Spinal cord (tissue), 10 donors: Measurements from ENCODE around the gene XXYLT1. TPM values are rescaled to one million over a fixed set of nuclear protein-coding genes. Genes with fewer than 3 reads are reported as not detected.
A peak's percentile ranks its signal among the peaks of the same experiment; 100 is the strongest.

Experiments
- DNase-seq, 6 donors: peaks; one replicate each; pipeline versions ENCODE4 v3.0.0 to v3.0.0-alpha.2; 2013 to 2015; ENCODE audit warnings: low spot score in 6 of 6, low read depth in 4 of 6
- H3K27ac ChIP-seq: one replicate; pipeline ENCODE4 v1.5.1; 2013; ENCODE audit warnings: low read depth, low read length, control low read depth
- H3K27me3 ChIP-seq: one replicate; pipeline ENCODE4 v1.6.1; 2013; ENCODE audit warnings: low read length; ENCODE audit not compliant: control insufficient read depth, insufficient read depth
- H3K36me3 ChIP-seq: one replicate; pipeline ENCODE4 v1.6.1; 2013; ENCODE audit warnings: low read length; ENCODE audit not compliant: control insufficient read depth, insufficient read depth
- H3K4me1 ChIP-seq: one replicate; pipeline ENCODE4 v1.6.1; 2013; ENCODE audit warnings: low read length; ENCODE audit not compliant: control insufficient read depth, insufficient read depth
- H3K4me3 ChIP-seq: one replicate; pipeline ENCODE4 v1.5.1; 2013; ENCODE audit warnings: low read depth, low read length, control low read depth
- H3K9me3 ChIP-seq: one replicate; pipeline ENCODE4 v1.6.1; 2013; ENCODE audit warnings: low read length; ENCODE audit not compliant: control insufficient read depth, insufficient read depth
- WGBS: methylation state at CpG from one replicate; pipeline ENCODE4 v1.1.5; 2013; ENCODE audit warnings: missing lambda C conversion rate; ENCODE audit not compliant: insufficient coverage; 5-methylcytosine and 5-hydroxymethylcytosine counted together
- polyA plus RNA-seq, 2 donors: library from polyadenylated mRNA; unstranded; fragments of 120-200 nt; gene quantifications; one replicate each; pipeline ENCODE4 v1.2.1, GENCODE V29; 2013; ENCODE audit not compliant: insufficient read length in 2 of 2
- total RNA-seq, 2 donors: library from RNA; depleted of rRNA in 1 of 2; stranded (reverse); fragments of 120-200 nt in 1 of 2; fragments of >200 nt in 1 of 2; gene quantifications; one replicate each; pipeline versions ENCODE4 v1.2.3 to v1.2.4, GENCODE V29; 2013 to 2014
- donor health status: healthy.

The XXYLT1 gene
- total and polyA plus RNA-seq, 4 donors, result 28.0 to 47.9 (median 37.5) TPM

GRCh38 chr3:195133013-195133412 lies 137.9 kb downstream of the XXYLT1 start:
- Histone ChIP-seq H3K27ac (no peak overlapping the region), H3K27me3 (no peaks in the 10 kb centered on the region), H3K9me3 (no peaks in the 10 kb centered on the region), H3K4me1 (peaks cover 12% of the 10 kb centered on the region), H3K36me3 (no peaks in the 10 kb centered on the region), H3K4me3 (no peak overlapping the region)
- DNase-seq, result no peak
- WGBS, result 44% methylated on average over 4 of the region's 4 CpGs

- Histone ChIP-seq H3K27ac (no peak overlapping the region), H3K27me3 (no peaks in the 10 kb centered on the region), H3K36me3 (no peaks in the 10 kb centered on the region), H3K4me1 (peaks cover 12% of the 10 kb centered on the region), H3K4me3 (no peak overlapping the region), H3K9me3 (no peaks in the 10 kb centered on the region)
- WGBS, result 71% methylated on average over 3 of the region's 4 CpGs
- DNase-seq, result peak in 1 of 6 donors; percentile 65
Measured at GRCh38 chr3:195131176-195131575, 139.8 kb downstream of the XXYLT1 start.

GRCh38 chr3:195129644-195130492 lies 141.1 kb downstream of the XXYLT1 start:
- no peaks in the 10 kb centered on the region for H3K9me3 ChIP-seq
- no peak overlapping the region for H3K27ac ChIP-seq
- H3K4me3 ChIP-seq, result no peak overlapping the region
- 99% methylated on average over 8 of the region's 11 CpGs for WGBS
- H3K4me1 ChIP-seq, result peaks cover 10% of the 10 kb centered on the region
- DNase-seq, result no peak
- no peaks in the 10 kb centered on the region for H3K27me3 ChIP-seq
- H3K36me3 ChIP-seq, result no peaks in the 10 kb centered on the region

GRCh38 chr3:195129072-195129643 lies 141.8 kb downstream of the XXYLT1 start:
- H3K4me3 ChIP-seq, result no peak overlapping the region
- no peak for DNase-seq
- no peaks in the 10 kb centered on the region for H3K36me3 ChIP-seq
- WGBS, result 98% methylated on average over 6 of the region's 12 CpGs
- H3K4me1 ChIP-seq, result peaks cover 10% of the 10 kb centered on the region
- no peak overlapping the region for H3K27ac ChIP-seq
- no peaks in the 10 kb centered on the region for H3K27me3 ChIP-seq
- no peaks in the 10 kb centered on the region for H3K9me3 ChIP-seq

- peaks cover 9% of the 10 kb centered on the region for H3K4me1 ChIP-seq
- H3K4me3 ChIP-seq, result no peak overlapping the region
- no peaks in the 10 kb centered on the region for H3K36me3 ChIP-seq
- no peak for DNase-seq
- 100% methylated on average over 3 of the region's 7 CpGs for WGBS
- H3K9me3 ChIP-seq, result no peaks in the 10 kb centered on the region
- H3K27ac ChIP-seq, result no peak overlapping the region
- H3K27me3 ChIP-seq, result no peaks in the 10 kb centered on the region
Measured at GRCh38 chr3:195128255-195129071, 142.5 kb downstream of the XXYLT1 start.

- no peak overlapping the region for H3K27ac ChIP-seq
Measured at GRCh38 chr3:195126056-195126605, 144.8 kb downstream of the XXYLT1 start.

GRCh38 chr3:195125646-195126045 lies 145.3 kb downstream of the XXYLT1 start:
- 98% methylated on average over 9 of the region's 11 CpGs for WGBS
- Histone ChIP-seq H3K4me1 (peaks cover 12% of the 10 kb centered on the region), H3K27ac (no peak overlapping the region), H3K4me3 (no peak overlapping the region), H3K27me3 (no peaks in the 10 kb centered on the region), H3K36me3 (peaks cover 3% of the 10 kb centered on the region), H3K9me3 (no peaks in the 10 kb centered on the region)
- DNase-seq, result no peak

More at GRCh38 chr3:195126056-195126605, 144.8 kb downstream of the XXYLT1 start:
- Histone ChIP-seq H3K4me3 (no peak overlapping the region), H3K27me3 (no peaks in the 10 kb centered on the region), H3K9me3 (no peaks in the 10 kb centered on the region), H3K4me1 (peaks cover 8% of the 10 kb centered on the region), H3K36me3 (no peaks in the 10 kb centered on the region)
- WGBS, result 94% methylated on average over 8 of the region's 14 CpGs
- no peak for DNase-seq

GRCh38 chr3:195124378-195124992 lies 146.5 kb downstream of the XXYLT1 start:
- H3K27me3 ChIP-seq, result no peaks in the 10 kb centered on the region
- H3K36me3 ChIP-seq, result peaks cover 4% of the 10 kb centered on the region
- H3K4me1 ChIP-seq, result peaks cover 21% of the 10 kb centered on the region
- DNase-seq, result no peak
- H3K27ac ChIP-seq, result peak overlapping the region; percentile 47
- WGBS, result 54% methylated on average over 13 of the region's 18 CpGs
- H3K4me3 ChIP-seq, result no peak overlapping the region
- H3K9me3 ChIP-seq, result no peaks in the 10 kb centered on the region

GRCh38 chr3:195123281-195123691 lies 147.7 kb downstream of the XXYLT1 start:
- WGBS, result 59% methylated on average over 13 of the region's 13 CpGs
- no peak overlapping the region for H3K4me3 ChIP-seq
- H3K27ac ChIP-seq, result no peak overlapping the region
- no peaks in the 10 kb centered on the region for H3K27me3 ChIP-seq
- H3K9me3 ChIP-seq, result no peaks in the 10 kb centered on the region
- H3K4me1 ChIP-seq, result peaks cover 30% of the 10 kb centered on the region
- DNase-seq, result peak in 2 of 6 donors; percentile 45 to 88
- peaks cover 6% of the 10 kb centered on the region for H3K36me3 ChIP-seq
